GM12874 (cell line): ENCODE measurements around the gene ATOH8.

Source experiments
- TF ChIP-seq, protein P1 (sequence below): IDR thresholded peaks from 2 replicates; pipeline ENCODE4 v1.5.1; 2011; ENCODE audit warnings: low read depth, mild to moderate bottlenecking, control low read depth, low read length, moderate library complexity; ENCODE audit not compliant: insufficient read depth

ATOH8 gene

DNA sequence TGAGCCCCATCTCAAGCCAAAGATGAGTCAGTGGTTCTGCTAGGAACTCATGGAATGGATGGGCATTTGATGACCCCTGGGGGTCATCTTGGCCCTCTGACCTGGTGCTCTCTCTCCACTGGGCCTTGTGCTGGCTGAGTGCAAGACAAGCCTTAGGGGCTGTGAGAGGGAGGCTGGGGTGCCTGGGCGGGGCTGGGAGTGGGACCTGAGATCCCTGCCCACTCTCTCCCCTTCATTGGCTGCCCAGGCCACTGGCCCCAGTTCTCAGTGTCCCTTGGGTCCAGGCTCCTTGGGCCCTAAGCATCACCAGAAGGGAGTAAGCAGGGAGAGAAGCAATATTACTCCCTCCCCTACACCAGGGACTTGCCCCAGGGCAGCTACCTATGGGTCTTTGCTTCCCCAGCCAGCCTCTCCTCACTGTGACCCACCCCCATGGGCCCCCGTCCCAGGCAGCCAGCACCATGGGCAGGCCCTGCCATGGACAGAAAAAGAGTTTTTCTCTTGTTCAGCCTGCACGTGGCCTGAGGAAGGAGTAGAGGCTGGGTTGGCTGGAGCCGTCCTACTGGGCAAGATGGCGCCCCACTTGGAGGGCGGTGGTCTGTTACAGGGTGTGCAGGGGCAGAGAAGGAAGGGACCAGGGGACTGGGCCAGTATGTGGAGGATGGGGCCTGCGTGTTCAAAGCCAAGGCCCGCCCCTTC lies 33.6 kb downstream of the ATOH8 start:
- TF ChIP-seq, protein P1, sequence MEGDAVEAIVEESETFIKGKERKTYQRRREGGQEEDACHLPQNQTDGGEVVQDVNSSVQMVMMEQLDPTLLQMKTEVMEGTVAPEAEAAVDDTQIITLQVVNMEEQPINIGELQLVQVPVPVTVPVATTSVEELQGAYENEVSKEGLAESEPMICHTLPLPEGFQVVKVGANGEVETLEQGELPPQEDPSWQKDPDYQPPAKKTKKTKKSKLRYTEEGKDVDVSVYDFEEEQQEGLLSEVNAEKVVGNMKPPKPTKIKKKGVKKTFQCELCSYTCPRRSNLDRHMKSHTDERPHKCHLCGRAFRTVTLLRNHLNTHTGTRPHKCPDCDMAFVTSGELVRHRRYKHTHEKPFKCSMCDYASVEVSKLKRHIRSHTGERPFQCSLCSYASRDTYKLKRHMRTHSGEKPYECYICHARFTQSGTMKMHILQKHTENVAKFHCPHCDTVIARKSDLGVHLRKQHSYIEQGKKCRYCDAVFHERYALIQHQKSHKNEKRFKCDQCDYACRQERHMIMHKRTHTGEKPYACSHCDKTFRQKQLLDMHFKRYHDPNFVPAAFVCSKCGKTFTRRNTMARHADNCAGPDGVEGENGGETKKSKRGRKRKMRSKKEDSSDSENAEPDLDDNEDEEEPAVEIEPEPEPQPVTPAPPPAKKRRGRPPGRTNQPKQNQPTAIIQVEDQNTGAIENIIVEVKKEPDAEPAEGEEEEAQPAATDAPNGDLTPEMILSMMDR: no peak

DNA sequence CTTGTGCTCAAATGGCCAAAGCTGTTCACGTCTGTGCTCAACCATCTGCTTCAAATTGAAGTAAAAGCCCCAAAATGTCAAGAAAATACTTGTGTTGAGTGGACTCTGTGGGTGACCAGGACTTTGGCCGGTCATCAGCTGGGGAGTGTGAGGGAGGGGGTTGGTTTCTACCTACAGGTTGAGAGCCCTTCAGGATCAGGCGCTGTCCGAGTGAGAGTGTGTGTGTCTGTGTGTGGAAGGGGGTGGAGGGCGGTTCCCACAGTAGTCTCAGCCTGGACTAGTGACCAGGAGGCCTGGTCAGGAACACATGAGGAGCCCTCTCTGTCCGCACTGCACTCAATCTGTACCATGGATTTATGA lies 34.2 kb downstream of the ATOH8 start:
- TF ChIP-seq, protein P1: no peak

DNA sequence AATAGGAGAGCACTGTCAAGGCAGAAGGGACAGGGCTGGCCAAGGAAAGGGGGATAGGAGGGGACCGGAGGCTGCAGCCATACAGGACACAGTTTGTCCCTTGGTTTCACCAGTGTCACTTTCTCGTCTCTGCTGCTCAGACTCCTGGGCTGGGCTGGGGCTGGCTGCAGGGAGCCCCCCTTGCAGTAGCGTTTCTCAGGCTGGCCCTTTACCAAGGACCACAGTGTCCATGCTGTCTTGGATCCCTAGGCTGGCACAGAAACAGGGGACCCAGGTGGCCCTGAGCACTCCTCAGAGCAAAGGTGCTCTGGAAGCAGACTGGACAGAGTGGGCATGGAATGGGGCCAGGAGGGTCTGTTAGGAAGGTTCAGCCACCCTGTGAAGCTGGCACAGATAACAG lies 34.8 kb downstream of the ATOH8 start:
- TF ChIP-seq, protein P1: no peak

DNA sequence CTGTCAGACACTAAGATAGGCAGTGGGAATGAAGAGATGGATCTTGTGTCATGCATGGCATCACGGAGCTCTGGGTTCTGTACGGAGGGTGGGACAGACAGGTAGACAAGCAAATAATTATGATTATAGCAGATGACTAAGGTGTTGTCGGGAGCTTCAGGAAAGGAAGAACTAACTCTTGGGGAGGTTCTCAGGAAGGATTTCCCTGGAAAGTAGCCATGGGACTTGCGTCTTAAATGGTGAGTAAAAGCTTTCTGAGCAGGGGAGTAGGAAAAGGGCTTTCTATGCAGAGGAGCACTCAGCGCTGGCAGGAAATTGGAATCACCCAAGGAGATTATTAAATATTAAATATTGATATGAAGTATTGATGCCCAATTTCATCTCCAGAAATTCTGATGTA lies 35.5 kb downstream of the ATOH8 start:
- TF ChIP-seq, protein P1: no peak

DNA sequence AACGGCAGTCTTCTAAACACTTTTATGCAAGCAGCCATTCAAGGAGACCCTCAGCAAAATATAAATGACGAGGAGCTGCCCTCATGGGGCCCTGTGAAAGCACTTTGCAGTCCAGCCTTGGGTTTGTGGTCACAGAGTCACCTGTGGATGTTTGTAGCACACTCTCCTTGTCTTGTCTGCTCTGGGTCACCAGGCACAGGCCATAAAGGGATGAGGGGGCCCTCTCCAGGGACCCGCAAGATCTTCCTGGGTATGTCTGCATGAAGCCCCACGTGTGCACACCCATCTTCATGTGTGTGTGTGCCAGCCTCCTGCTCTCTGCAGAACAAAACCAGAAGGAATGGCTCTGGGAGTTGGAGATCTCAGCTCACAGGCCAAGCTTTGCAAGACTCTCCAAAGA lies 36.2 kb downstream of the ATOH8 start:
- TF ChIP-seq, protein P1: no peak

DNA sequence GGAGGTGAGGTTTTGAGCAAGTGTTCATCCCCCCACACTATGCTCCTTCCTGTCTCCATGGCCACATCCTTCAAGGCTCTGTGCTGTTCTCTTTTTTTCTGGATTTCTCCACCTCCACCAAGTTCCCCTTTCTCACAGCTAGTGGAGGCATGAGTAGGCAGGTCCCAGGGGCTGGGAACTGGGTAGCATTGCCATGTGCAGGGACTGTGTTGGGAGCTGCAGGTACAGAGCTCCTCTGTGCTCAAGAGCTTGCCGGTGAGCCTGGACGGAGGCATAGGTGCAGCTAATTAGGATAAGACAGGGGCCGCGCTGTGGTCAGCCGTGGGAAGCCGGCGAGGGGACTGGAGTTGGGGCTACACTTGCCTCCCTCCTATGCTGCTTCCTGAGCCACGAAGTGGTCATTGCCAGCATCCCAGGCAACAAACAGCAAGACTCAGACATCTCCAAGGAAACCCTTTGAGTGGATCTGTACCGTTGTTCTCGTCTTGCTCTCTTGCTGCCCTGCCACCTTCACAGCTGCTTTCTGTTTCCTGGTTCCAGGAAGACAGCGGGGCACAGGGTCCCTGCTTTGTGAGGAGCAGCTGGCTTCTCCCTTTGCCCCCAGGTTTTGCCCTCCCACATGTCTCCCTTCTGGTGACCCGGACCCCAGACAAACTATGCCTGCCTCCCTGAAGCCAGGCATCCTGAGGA lies 36.9 kb downstream of the ATOH8 start:
- TF ChIP-seq, protein P1: no peak

DNA sequence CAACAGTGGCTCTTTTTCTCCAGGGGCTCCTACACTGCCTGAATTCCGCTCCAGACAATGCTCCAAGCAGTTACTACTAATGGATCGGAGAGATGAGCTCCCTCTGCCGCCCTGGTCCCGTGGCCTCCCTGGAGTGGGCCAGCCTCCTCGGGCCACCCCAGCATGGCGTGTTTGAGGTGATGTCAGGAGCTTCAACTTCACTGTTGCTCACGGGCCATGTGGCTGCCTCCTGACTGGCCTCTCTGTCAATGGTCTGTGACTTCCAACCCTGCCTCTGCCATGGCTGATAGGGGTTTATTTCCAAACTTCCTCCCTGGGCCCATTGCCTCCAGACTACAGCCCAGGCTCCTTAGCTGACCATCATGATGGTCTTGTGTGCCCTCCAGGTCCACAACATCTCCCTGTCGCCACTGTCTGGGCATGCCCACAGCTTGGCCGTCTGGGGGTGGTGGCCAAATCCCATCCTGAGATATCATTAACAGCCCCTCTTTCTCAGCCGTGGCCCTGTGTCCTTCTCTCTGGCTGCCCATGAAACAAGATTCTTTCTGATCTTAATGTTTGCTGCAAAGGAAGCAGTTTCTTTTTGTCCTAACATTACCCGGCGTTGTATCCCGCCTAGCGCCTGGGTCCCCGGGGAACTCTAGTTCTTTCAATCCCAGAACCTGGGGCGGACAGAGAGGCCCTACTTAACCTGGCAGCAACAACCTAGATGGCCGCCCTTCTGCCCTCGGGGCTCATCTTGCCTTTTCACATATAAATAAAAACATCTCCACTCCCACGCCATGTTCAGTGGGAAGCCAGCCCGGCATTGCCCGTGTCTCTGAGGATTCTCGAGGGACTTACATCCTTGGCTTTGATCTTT lies 38.1 kb downstream of the ATOH8 start:
- TF ChIP-seq, protein P1: no peak
